ENCODE data around the gene ZNF792.
"Not testable (repeated sequence)": the region's sequence is repeated elsewhere in the genome, so short reads cannot be mapped to it uniquely, and the experiment has no call there.

GRCh38 chr19:34917144-34917543 is 46.9 kb downstream of the ZNF792 start:
- TF ChIP-seq CTCF (IDR thresholded peaks at IDR 0.05; ENCODE audit: poor library complexity, severe bottlenecking); TAF1 (IDR thresholded peaks at IDR 0.05; ENCODE audit: low read depth): not testable (repeated sequence)

Measured in neural cell (in vitro differentiated cells).